ENCODE data around the gene LRRC56. TPM values are rescaled to one million over a fixed set of nuclear protein-coding genes. Genes with fewer than 3 reads are reported as not detected.

The LRRC56 gene
- total and polyA plus RNA-seq, 2 donors (not counting 1 experiment from before 2014, with no cell fraction given), result 11.8 to 15.8 TPM

GRCh38 chr11:520428-521176 lies 16.7 kb upstream of the LRRC56 start:
- peaks cover 9% of the 10 kb centered on the region for H3K4me1 Mint-ChIP-seq
- Histone ChIP-seq H3K79me2 (ENCODE audit: control insufficient read depth, insufficient read depth, low read length) (no peaks in the 10 kb centered on the region), H4K20me1 (ENCODE audit: control insufficient read depth, insufficient read depth, low read length, poor library complexity, severe bottlenecking) (no peaks in the 10 kb centered on the region), H3K4me2 (replicated peaks; ENCODE audit: low read depth, low read length, poor library complexity, severe bottlenecking) (no peak overlapping the region), H3K9me3 (ENCODE audit: control extremely low read depth in 1 of 3, control insufficient read depth in 2 of 3, insufficient read depth in 1 of 3, low read length in 2 of 3) (peaks cover 0 to 22% (median 0%) of the 10 kb centered on the region in 3 donors), H3K36me3 (replicated peaks in 1 of 2; ENCODE audit: control extremely low read depth in 1 of 2, control insufficient read depth in 1 of 2, extremely low read depth in 1 of 2, insufficient read depth in 2 of 2, low read length in 1 of 2) (no peaks in the 10 kb centered on the region), H2AFZ (ENCODE audit: insufficient read depth, low read depth, low read length, poor library complexity, severe bottlenecking) (no peak overlapping the region), H3K4me1 (ENCODE audit: control insufficient read depth in 2 of 2, insufficient read depth in 2 of 2, low read length in 2 of 2) (peaks cover 3 to 4% of the 10 kb centered on the region in 2 donors), H3K27me3 (replicated peaks in 1 of 4; ENCODE audit: control extremely low read depth in 1 of 4, control insufficient read depth in 3 of 4, insufficient read depth in 4 of 4, low read length in 3 of 4) (no peaks in the 10 kb centered on the region), H3K27ac (ENCODE audit: low read length in 2 of 2) (no peak overlapping the region), H3K4me3 (ENCODE audit: control extremely low read depth in 1 of 5, extremely low read depth in 1 of 5, insufficient read depth in 1 of 5, low read depth in 2 of 5, low read length in 4 of 5) (no peak overlapping the region), H3K9ac (ENCODE audit: low read length) (no peak overlapping the region)
- intact Hi-C loops (cut with micrococcal nuclease), result no loop called here
- WGBS (ENCODE audit: insufficient coverage), result 98% methylated on average over 33 of the region's 39 CpGs
- DNase-seq, result no peak
- H3K4me3 Mint-ChIP-seq, result no peak overlapping the region
- POLR2A ChIA-PET, result no interaction called here
- no peak overlapping the region for H3K27ac Mint-ChIP-seq
- peaks cover 3% of the 10 kb centered on the region for H3K9me3 Mint-ChIP-seq (ENCODE audit: insufficient read depth)
- TF ChIP-seq EZH2 (IDR thresholded peaks at IDR 0.05; ENCODE audit: borderline replicate concordance, insufficient read depth, low read depth, low read length, poor library complexity, severe bottlenecking), result no peak
- TF ChIP-seq CTCF (IDR thresholded peaks at IDR 0.05), result no peak
- CTCF ChIA-PET, result no interaction called here
- no peak for ATAC-seq (ENCODE audit: low read depth)
- no peaks in the 10 kb centered on the region for H3K27me3 Mint-ChIP-seq

- H4K20me1 ChIP-seq (ENCODE audit: control insufficient read depth, insufficient read depth, low read length, poor library complexity, severe bottlenecking), result no peaks in the 10 kb centered on the region
- H3K4me3 ChIP-seq (ENCODE audit: control extremely low read depth in 1 of 5, extremely low read depth in 1 of 5, insufficient read depth in 1 of 5, low read depth in 2 of 5, low read length in 4 of 5), result no peak overlapping the region
- no peaks in the 10 kb centered on the region for H3K79me2 ChIP-seq (ENCODE audit: control insufficient read depth, insufficient read depth, low read length)
- 97% methylated on average over 6 of the region's 10 CpGs for WGBS (ENCODE audit: insufficient coverage)
- peaks cover 3% of the 10 kb centered on the region for H3K9me3 Mint-ChIP-seq (ENCODE audit: insufficient read depth)
- no peaks in the 10 kb centered on the region for H3K27me3 ChIP-seq (replicated peaks in 1 of 4; ENCODE audit: control extremely low read depth in 1 of 4, control insufficient read depth in 3 of 4, insufficient read depth in 4 of 4, low read length in 3 of 4)
- ChIA-PET POLR2A (no interaction called here), CTCF (interaction anchor here (1.1 kb wide), 1 partner anchor 16 kb away, joined by 3 read pairs; no protein-coding TSS in a partner anchor)
- H3K9me3 ChIP-seq (ENCODE audit: control extremely low read depth in 1 of 3, control insufficient read depth in 2 of 3, insufficient read depth in 1 of 3, low read length in 2 of 3), result peaks cover 0 to 22% (median 0%) of the 10 kb centered on the region in 3 donors
- no peak for ATAC-seq (ENCODE audit: low read depth)
- no peaks in the 10 kb centered on the region for H3K36me3 ChIP-seq (replicated peaks in 1 of 2; ENCODE audit: control extremely low read depth in 1 of 2, control insufficient read depth in 1 of 2, extremely low read depth in 1 of 2, insufficient read depth in 2 of 2, low read length in 1 of 2)
- peaks cover 3 to 4% of the 10 kb centered on the region in 2 donors for H3K4me1 ChIP-seq (ENCODE audit: control insufficient read depth in 2 of 2, insufficient read depth in 2 of 2, low read length in 2 of 2)
- no peak for DNase-seq
- H3K9ac ChIP-seq (ENCODE audit: low read length), result no peak overlapping the region
- no peak overlapping the region for H3K27ac ChIP-seq (ENCODE audit: low read length in 2 of 2)
- no peak for TF ChIP-seq CTCF (IDR thresholded peaks at IDR 0.05)
- no peak for TF ChIP-seq EZH2 (IDR thresholded peaks at IDR 0.05; ENCODE audit: borderline replicate concordance, insufficient read depth, low read depth, low read length, poor library complexity, severe bottlenecking)
- intact Hi-C loops (cut with micrococcal nuclease), result no loop called here
- no peak overlapping the region for H3K4me3 Mint-ChIP-seq
- no peak overlapping the region for H3K4me2 ChIP-seq (replicated peaks; ENCODE audit: low read depth, low read length, poor library complexity, severe bottlenecking)
- no peak overlapping the region for H2AFZ ChIP-seq (ENCODE audit: insufficient read depth, low read depth, low read length, poor library complexity, severe bottlenecking)
- no peak overlapping the region for H3K27ac Mint-ChIP-seq
- H3K27me3 Mint-ChIP-seq, result no peaks in the 10 kb centered on the region
- H3K4me1 Mint-ChIP-seq, result peaks cover 9% of the 10 kb centered on the region
Observed at GRCh38 chr11:521177-521688, 16.1 kb upstream of the LRRC56 start.

Data from B cell (primary cell).